ENCODE results near the gene SORCS2.

The SORCS2 gene

DNA sequence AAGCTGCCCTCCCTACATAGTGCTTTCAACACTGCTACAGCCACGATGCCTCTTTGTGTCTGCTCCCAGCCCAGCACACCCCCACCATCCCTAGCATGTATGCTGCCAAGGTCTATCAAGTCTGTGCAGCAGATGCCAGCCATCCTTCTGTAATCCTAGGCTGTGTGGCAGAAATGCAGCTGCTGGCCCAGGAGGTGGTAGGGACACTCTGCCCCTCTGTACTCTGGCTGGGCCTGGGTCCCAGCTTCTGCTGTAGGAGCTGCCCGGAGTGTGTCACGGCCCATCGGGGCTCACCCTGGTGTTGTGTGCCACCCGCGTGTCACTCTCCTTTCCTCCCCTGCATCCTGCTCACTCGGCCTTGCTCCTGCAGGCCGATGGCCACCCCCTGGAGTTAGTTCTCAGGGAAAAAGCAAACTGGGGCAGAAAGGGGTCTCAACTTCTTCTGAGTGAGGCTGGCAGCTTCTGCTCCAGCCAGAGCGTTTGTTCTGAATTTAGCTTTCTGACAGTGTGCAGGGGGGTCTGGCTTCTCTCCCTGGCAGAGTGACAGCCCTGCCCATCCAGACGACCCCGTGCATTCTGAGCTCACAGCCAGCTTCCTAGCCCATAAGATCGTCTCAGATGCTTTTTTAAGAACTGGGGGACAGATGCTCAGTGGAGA, 219.7 kb downstream of the SORCS2 start:
- H3K4me3 Mint-ChIP-seq = no peak overlapping the region
- ATAC-seq (replicated peaks) (no peak), DNase-seq (no peak)
- no peaks in the 10 kb centered on the region for H3K4me1 Mint-ChIP-seq (ENCODE audit: low read depth in 2 of 2)
- H3K27me3 Mint-ChIP-seq = peaks cover 47 to 55% of the 10 kb centered on the region in 2 donors
- no peaks in the 10 kb centered on the region for H3K36me3 Mint-ChIP-seq (ENCODE audit: insufficient read depth)
- no peak overlapping the region for H3K27ac Mint-ChIP-seq
- H3K9me3 Mint-ChIP-seq = peaks cover 9 to 14% of the 10 kb centered on the region in 2 donors

DNA sequence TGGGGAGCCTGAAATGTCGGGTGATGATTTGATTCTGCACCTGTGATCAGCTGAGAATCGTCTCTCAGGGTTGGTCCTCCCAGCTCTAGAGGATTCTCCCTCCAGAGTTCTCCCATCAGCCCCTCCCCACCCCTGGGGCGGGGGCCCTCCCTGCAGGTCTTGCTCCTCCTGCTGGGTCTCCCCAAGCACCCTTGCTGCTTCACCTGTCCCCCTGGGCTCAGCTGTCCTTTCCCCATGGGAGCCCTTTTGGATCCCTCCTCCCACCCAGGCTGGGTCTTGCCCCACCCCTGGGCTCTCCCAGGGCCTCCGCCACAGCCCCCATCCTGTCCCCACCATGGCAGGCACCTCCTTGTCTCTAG, 220.2 kb downstream of the SORCS2 start:
- H3K36me3 Mint-ChIP-seq (ENCODE audit: insufficient read depth) = no peaks in the 10 kb centered on the region
- DNase-seq (no peak), ATAC-seq (replicated peaks) (no peak)
- no peak overlapping the region for H3K4me3 Mint-ChIP-seq
- H3K27me3 Mint-ChIP-seq = peaks cover 43 to 55% of the 10 kb centered on the region in 2 donors
- no peak overlapping the region for H3K27ac Mint-ChIP-seq
- no peaks in the 10 kb centered on the region for H3K4me1 Mint-ChIP-seq (ENCODE audit: low read depth in 2 of 2)
- H3K9me3 Mint-ChIP-seq = peaks cover 9% of the 10 kb centered on the region in 2 donors

DNA sequence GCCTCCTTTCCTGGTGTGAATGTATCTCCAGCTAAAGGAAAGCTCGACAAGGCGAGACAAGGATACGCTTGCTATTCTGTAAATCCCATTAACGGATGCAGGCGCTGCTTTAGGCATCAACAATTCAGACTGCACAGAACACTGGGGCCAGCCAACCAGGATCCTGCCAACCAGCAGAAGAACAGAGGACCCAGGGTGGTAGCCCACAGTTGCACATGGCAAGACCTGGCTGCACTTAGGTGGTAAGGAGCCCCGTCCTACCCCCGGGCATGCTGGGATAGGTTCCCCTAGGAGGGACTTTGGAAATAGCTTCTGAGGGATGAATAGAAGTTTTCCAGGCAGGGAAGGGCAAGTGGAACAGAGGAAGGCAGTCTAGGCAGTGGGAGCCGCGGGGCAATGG, 221.7 kb downstream of the SORCS2 start:
- no peak overlapping the region for H3K4me3 Mint-ChIP-seq
- no peaks in the 10 kb centered on the region for H3K4me1 Mint-ChIP-seq (ENCODE audit: low read depth in 2 of 2)
- ATAC-seq (replicated peaks) = no peak
- peaks cover 1 to 2% of the 10 kb centered on the region in 2 donors for H3K9me3 Mint-ChIP-seq
- peaks cover 35 to 64% of the 10 kb centered on the region in 2 donors for H3K27me3 Mint-ChIP-seq
- no peak for DNase-seq
- no peak overlapping the region for H3K27ac Mint-ChIP-seq
- no peaks in the 10 kb centered on the region for H3K36me3 Mint-ChIP-seq (ENCODE audit: insufficient read depth)

DNA sequence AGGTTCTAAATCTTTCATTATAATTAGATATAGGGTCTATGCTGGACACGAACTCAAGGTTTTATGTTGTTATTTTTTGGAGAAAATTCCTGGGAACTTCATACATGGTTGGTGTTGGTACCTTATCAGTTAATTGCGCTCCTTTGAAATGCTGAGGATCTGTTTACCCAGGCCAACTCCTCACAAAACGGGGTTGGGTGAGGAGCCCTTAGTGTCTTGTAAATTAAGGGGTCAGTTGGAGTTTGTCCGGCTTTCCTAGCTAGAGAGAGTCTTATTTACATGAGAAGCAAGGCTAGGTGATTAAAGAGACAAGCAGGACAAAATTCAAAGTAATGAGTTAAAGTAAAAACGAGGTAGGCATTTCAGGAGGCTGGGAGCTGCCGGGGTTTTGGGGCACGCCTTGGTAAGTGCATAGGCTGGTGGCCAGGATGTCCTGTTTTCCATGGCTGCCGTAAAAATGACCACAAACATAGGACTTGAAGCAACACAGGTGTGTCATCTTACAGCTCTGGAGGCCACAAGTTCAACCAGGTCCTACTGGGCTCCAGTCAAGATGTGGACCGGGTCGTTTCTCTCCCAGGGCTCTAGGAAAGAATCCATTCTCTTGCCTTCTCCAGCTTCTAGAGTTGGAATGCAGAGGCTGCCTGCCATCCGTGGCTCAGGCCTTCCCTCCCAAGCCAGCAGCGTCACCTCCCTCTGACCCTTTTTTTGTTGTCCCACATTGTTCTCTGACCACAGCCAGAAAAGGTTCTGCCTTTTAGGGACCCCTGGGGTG, 222.6 kb downstream of the SORCS2 start:
- no peak for DNase-seq
- no peaks in the 10 kb centered on the region for H3K9me3 Mint-ChIP-seq
- ATAC-seq (replicated peaks) = no peak
- H3K27me3 Mint-ChIP-seq = peaks cover 30 to 64% of the 10 kb centered on the region in 2 donors
- no peaks in the 10 kb centered on the region for H3K36me3 Mint-ChIP-seq (ENCODE audit: insufficient read depth)
- H3K4me1 Mint-ChIP-seq (ENCODE audit: low read depth in 2 of 2) = no peaks in the 10 kb centered on the region
- no peak overlapping the region for H3K4me3 Mint-ChIP-seq
- H3K27ac Mint-ChIP-seq = no peak overlapping the region

- DNase-seq (no peak), ATAC-seq (replicated peaks) (no peak)
- no peaks in the 10 kb centered on the region for H3K9me3 Mint-ChIP-seq
- H3K4me3 Mint-ChIP-seq = no peak overlapping the region
- no peaks in the 10 kb centered on the region for H3K36me3 Mint-ChIP-seq (ENCODE audit: insufficient read depth)
- no peaks in the 10 kb centered on the region for H3K4me1 Mint-ChIP-seq (ENCODE audit: low read depth in 2 of 2)
- peaks cover 28 to 64% of the 10 kb centered on the region in 2 donors for H3K27me3 Mint-ChIP-seq
- H3K27ac Mint-ChIP-seq = no peak overlapping the region
These were observed 223.8 kb downstream of the SORCS2 start for GRCh38 chr4:7415927-7416686.

GRCh38 chr4:7416745-7417432, 224.6 kb downstream of the SORCS2 start:
- H3K27me3 Mint-ChIP-seq = peaks cover 23 to 60% of the 10 kb centered on the region in 2 donors
- H3K9me3 Mint-ChIP-seq = no peaks in the 10 kb centered on the region
- no peaks in the 10 kb centered on the region for H3K36me3 Mint-ChIP-seq (ENCODE audit: insufficient read depth)
- DNase-seq (no peak), ATAC-seq (replicated peaks) (no peak)
- no peak overlapping the region for H3K27ac Mint-ChIP-seq
- no peak overlapping the region for H3K4me3 Mint-ChIP-seq
- no peaks in the 10 kb centered on the region for H3K4me1 Mint-ChIP-seq (ENCODE audit: low read depth in 2 of 2)

- DNase-seq (no peak), ATAC-seq (replicated peaks) (no peak)
- no peaks in the 10 kb centered on the region for H3K4me1 Mint-ChIP-seq (ENCODE audit: low read depth in 2 of 2)
These were observed 225.3 kb downstream of the SORCS2 start for GRCh38 chr4:7417639-7418038.

DNA sequence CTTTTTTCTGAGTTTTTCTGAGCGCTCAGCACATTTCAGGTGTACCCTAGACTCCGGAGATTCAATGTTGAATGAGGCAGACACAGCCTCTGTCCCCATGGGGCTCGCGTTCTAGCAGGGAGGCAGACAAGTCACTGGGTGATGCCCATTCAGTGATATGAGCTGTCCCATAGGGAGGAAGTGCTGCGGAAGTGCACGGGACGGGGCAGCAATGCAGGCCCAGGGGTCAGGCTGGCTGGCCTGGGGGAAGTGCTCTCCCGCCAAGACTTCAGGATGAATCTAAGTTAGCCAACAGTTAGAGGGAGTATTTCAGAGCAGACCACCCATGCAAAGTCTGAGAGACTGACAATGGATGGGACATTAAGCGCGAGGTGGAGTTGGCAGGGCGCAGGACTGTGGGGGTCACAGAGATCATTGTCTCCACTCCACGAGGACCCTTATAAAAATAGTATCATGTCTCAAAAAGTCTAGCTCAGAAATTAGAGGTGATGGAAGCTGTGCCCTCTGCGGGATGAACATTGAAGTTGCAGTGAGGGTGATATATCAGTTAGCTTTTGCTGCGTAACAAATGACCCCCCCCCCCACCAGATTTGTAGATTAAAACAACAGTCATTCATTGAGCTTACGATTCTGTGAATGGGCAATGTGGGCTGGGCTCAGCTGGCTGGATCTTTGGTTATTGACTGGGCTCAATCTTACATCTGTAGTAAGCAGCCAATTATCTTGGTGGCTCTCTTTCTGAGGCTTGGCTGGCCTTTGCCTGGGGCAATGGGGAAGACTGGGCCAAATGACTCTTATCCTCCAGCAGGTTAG, 226.0 kb downstream of the SORCS2 start:
- H3K4me3 Mint-ChIP-seq = no peak overlapping the region

More at GRCh38 chr4:7417639-7418038, 225.3 kb downstream of the SORCS2 start:
- H3K27ac Mint-ChIP-seq = no peak overlapping the region
- H3K9me3 Mint-ChIP-seq = no peaks in the 10 kb centered on the region
- H3K36me3 Mint-ChIP-seq (ENCODE audit: insufficient read depth) = no peaks in the 10 kb centered on the region
- no peak overlapping the region for H3K4me3 Mint-ChIP-seq
- H3K27me3 Mint-ChIP-seq = peaks cover 23 to 61% of the 10 kb centered on the region in 2 donors

DNA sequence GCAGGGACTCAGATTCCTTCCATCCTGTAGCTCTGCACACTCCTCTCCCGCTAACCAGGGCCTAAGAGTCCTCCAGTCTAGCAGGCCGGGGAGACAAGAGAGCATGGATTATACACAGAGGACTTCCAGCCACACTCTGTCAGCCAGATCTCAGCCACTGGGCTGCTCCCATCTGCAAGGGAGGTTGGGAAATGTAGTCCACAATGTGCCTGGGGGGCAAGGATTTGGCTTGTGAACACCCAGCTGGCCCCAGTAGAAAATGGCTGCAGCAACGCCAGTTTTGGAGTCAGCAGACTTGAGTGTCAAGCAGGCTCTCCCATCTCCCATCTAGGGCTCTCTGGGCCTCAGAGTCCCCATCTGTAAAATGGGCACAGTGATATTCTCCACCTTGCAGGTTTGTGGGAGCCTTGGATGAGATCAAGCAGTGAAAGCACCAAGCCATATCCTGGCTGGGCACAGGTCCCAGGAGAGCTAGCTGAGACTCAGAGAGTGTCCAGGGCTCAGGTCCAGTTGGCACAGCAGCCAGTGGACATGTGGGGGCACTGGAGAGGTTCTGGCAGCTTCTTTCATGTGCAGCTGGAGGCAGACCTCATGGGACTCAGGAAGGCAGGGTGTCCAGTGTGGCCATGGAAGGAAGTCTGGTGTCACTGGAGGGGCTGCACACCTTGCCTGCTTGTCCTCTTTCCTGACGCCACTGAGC, 227.8 kb downstream of the SORCS2 start:
- DNase-seq (no peak), ATAC-seq (replicated peaks) (no peak)
- Mint-ChIP-seq H3K36me3 (ENCODE audit: insufficient read depth) (no peaks in the 10 kb centered on the region), H3K4me1 (ENCODE audit: low read depth in 2 of 2) (no peaks in the 10 kb centered on the region), H3K4me3 (no peak overlapping the region), H3K27me3 (peaks cover 8 to 46% of the 10 kb centered on the region in 2 donors), H3K9me3 (no peaks in the 10 kb centered on the region), H3K27ac (no peak overlapping the region)

More for the DNA sequence above, 226.0 kb downstream of the SORCS2 start:
- H3K4me1 Mint-ChIP-seq (ENCODE audit: low read depth in 2 of 2) = no peaks in the 10 kb centered on the region
- H3K36me3 Mint-ChIP-seq (ENCODE audit: insufficient read depth) = no peaks in the 10 kb centered on the region
- H3K27me3 Mint-ChIP-seq = peaks cover 23 to 61% of the 10 kb centered on the region in 2 donors
- no peak for DNase-seq
- H3K27ac Mint-ChIP-seq = no peak overlapping the region
- H3K9me3 Mint-ChIP-seq = no peaks in the 10 kb centered on the region
- no peak for ATAC-seq (replicated peaks)

DNA sequence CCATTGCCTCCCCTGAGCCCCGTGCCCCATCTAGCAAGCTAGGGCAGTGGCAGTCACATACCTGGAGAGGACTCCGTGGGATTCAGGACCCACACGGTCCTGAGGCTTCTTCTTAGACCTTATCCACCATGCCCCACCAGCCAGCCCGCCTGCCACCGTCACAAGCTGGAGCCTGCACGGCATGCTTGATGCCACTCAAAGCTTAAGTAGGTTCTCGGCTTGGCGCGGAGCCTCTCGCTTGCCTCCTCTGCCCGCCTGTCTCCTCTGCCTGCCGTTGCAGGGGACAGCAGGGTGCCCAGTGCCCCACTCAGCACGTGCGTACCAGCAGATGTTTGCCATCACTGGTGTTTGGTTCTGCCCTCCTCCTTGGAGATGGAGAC, 228.3 kb downstream of the SORCS2 start:
- no peak overlapping the region for H3K27ac Mint-ChIP-seq
- ATAC-seq (replicated peaks) = no peak
- H3K4me1 Mint-ChIP-seq (ENCODE audit: low read depth in 2 of 2) = no peaks in the 10 kb centered on the region
- H3K4me3 Mint-ChIP-seq = no peak overlapping the region
- DNase-seq = no peak
- H3K36me3 Mint-ChIP-seq (ENCODE audit: insufficient read depth) = no peaks in the 10 kb centered on the region
- no peaks in the 10 kb centered on the region for H3K9me3 Mint-ChIP-seq
- peaks cover 5 to 41% of the 10 kb centered on the region in 2 donors for H3K27me3 Mint-ChIP-seq

- no peak overlapping the region for H3K27ac Mint-ChIP-seq
These were observed 229.2 kb downstream of the SORCS2 start for GRCh38 chr4:7421356-7422150.

More at GRCh38 chr4:7421356-7422150, 229.2 kb downstream of the SORCS2 start:
- Mint-ChIP-seq H3K4me3 (no peak overlapping the region), H3K4me1 (ENCODE audit: low read depth in 2 of 2) (no peaks in the 10 kb centered on the region), H3K27me3 (peaks cover 0 to 32% of the 10 kb centered on the region in 2 donors), H3K9me3 (no peaks in the 10 kb centered on the region), H3K36me3 (ENCODE audit: insufficient read depth) (no peaks in the 10 kb centered on the region)
- ATAC-seq (replicated peaks) (no peak), DNase-seq (no peak)
